IPS-15b (cell line): ENCODE measurements around the gene GOLGA5.
"Not testable (repeated sequence)": the region's sequence is repeated elsewhere in the genome, so short reads cannot be mapped to it uniquely, and the experiment has no call there.

Source experiments
- H3K27me3 ChIP-seq: one replicate; pipeline ENCODE4 v1.6.1; 2013; ENCODE audit warnings: low read length; ENCODE audit not compliant: control insufficient read depth, insufficient read depth
- H3K36me3 ChIP-seq: one replicate; pipeline ENCODE4 v1.6.1; 2013; ENCODE audit warnings: low read length; ENCODE audit not compliant: control insufficient read depth, insufficient read depth
- H3K4me1 ChIP-seq: one replicate; pipeline ENCODE4 v1.6.1; 2013; ENCODE audit warnings: mild to moderate bottlenecking, low read length; ENCODE audit not compliant: control insufficient read depth, insufficient read depth
- H3K4me3 ChIP-seq: one replicate; pipeline ENCODE4 v1.5.1; 2013; ENCODE audit warnings: low read depth, low read length
- H3K9ac ChIP-seq: one replicate; pipeline ENCODE4 v1.6.1; 2013; ENCODE audit warnings: low read depth, mild to moderate bottlenecking, low read length
- H3K9me3 ChIP-seq: one replicate; pipeline ENCODE4 v1.6.1; 2013; ENCODE audit warnings: mild to moderate bottlenecking, low read length; ENCODE audit not compliant: control insufficient read depth, insufficient read depth

The GOLGA5 gene

GRCh38 chr14:92759300-92759678, 34.8 kb upstream of the GOLGA5 start:
- H3K36me3 ChIP-seq = no peaks in the 10 kb centered on the region
- H3K9ac ChIP-seq = no peak overlapping the region
- no peaks in the 10 kb centered on the region for H3K9me3 ChIP-seq
- no peaks in the 10 kb centered on the region for H3K27me3 ChIP-seq
- H3K4me3 ChIP-seq = no peak overlapping the region
- no peaks in the 10 kb centered on the region for H3K4me1 ChIP-seq

DNA sequence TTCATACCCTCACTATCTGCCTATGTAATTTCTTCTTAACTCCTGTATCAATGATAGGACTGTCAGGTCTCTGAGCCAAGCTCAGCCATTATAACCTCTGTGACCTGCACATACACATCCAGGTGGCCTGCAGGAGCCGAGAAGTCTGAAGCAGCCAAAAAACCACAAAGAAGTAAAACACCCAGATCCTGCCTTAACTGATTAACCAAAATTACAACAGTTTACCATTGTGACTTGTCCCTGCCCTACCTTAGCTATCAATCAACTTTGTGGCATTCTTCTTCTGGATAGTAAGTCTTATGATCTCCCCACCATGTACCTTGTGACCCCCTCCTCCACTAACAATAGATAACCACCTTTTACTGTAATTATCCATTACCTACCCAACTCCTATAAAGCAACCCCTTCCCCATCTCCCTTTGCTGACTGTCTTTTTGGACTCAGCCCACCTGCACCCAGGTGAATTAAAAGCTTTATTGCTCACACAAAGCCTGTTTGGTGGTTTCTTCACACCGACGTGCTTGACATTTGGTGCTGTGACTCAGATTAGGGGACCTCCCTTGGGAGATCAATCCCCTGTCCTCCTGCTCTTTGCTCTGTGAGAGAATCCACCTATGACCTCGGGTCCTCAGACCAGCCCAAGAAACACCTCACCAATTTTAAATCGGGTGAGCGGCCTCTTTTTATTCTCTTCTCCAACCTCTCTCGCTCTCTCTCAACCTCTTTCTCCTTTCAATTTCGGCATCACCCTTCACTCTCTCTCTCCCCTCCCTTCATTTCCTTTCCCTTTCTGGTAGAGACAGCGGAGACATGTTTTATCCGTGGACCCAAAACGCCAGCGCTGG, 34.2 kb upstream of the GOLGA5 start:
- Histone ChIP-seq H3K4me3 (no peak overlapping the region), H3K27me3 (no peaks in the 10 kb centered on the region), H3K36me3 (no peaks in the 10 kb centered on the region), H3K9me3 (no peaks in the 10 kb centered on the region), H3K9ac (no peak overlapping the region), H3K4me1 (no peaks in the 10 kb centered on the region)

DNA sequence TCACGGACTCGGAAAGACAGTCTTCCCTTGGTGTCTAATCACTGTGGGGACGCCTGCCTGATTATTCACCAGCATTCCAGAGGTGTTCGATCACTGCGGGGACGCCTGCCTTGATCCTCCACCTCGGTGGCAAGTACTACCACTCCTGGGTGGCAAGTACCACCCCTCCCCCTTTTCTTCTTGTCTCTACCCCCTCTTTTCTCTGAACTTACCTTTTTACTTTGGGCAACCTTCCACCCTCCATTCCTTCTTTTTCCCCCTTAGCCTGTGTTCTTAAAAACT, 33.6 kb upstream of the GOLGA5 start:
- no peak overlapping the region for H3K9ac ChIP-seq
- no peaks in the 10 kb centered on the region for H3K9me3 ChIP-seq
- H3K4me3 ChIP-seq = no peak overlapping the region
- no peaks in the 10 kb centered on the region for H3K4me1 ChIP-seq
- no peaks in the 10 kb centered on the region for H3K36me3 ChIP-seq
- H3K27me3 ChIP-seq = no peaks in the 10 kb centered on the region

- not testable (repeated sequence) for H3K4me1 ChIP-seq, H3K4me3 ChIP-seq, H3K9ac ChIP-seq, H3K9me3 ChIP-seq, H3K36me3 ChIP-seq, H3K27me3 ChIP-seq
Observed at GRCh38 chr14:92763666-92764631, 30.2 kb upstream of the GOLGA5 start.

DNA sequence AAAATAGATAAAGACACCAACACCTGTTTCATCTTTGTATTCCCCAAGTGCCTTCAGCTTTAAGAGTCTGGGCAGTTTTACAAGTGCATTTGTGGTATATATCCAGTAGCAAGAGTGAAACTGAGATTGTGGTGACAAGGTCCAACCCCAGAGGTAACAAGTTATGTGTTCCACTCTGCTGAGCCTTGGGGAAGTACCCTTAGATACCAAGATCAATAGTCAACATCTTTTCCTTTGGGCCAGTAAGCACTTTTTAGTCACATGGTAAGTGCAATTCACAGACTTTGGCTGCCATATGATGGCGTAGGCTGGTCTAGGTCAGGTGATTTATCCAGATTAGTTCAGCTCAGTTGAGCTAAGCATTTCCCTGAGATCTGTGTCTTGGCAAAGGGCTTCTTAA, 25.9 kb upstream of the GOLGA5 start:
- H3K4me3 ChIP-seq, H3K36me3 ChIP-seq, H3K9me3 ChIP-seq, H3K9ac ChIP-seq, H3K27me3 ChIP-seq, H3K4me1 ChIP-seq: not testable (repeated sequence)

GRCh38 chr14:92768795-92769194, 25.3 kb upstream of the GOLGA5 start:
- H3K4me1 ChIP-seq = no peaks in the 10 kb centered on the region
- H3K9ac ChIP-seq = no peak overlapping the region

DNA sequence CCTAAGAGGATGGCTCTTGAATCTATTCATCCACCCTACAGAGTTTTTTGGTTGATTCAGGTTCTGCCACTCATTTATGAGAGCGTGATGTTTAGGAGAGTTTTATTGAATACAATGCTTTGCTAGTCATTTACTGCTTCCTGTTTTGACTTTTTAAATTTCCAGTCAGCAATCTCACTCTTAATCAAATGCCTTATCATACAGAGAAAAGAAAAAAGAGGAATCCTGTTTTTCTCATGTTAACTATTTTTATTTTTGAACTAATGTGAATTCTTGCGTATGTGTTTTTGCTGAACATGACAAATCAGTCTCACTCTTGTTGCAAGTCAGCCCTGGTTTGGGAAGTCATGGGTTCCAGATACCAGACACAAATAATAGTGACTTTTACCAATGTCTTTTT, 23.6 kb upstream of the GOLGA5 start:
- no peaks in the 10 kb centered on the region for H3K27me3 ChIP-seq
- no peaks in the 10 kb centered on the region for H3K9me3 ChIP-seq
- no peak overlapping the region for H3K9ac ChIP-seq
- no peak overlapping the region for H3K4me3 ChIP-seq
- H3K36me3 ChIP-seq = no peaks in the 10 kb centered on the region
- no peaks in the 10 kb centered on the region for H3K4me1 ChIP-seq

More at GRCh38 chr14:92768795-92769194, 25.3 kb upstream of the GOLGA5 start:
- Histone ChIP-seq H3K36me3 (no peaks in the 10 kb centered on the region), H3K27me3 (no peaks in the 10 kb centered on the region), H3K4me3 (no peak overlapping the region), H3K9me3 (no peaks in the 10 kb centered on the region)

DNA sequence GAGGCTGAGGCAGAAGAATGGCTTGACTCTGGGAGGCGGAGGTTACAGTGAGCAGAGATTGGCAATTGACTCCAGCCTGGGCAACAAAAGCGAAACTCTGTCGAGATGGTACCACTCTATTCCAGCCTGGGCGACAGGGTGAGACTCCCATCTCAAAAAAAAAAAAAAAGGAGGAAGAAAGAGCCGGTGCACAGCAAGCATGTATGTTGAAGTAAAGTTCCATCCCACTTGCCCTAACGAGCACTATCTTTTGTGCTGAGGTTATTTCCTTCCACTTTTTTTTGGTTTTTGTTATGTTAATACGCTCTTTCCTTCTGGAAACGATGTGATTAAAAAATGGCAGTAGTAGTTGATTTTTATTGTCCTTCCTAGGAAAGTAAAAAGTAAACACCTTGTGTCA, 19.5 kb upstream of the GOLGA5 start:
- Histone ChIP-seq H3K4me1 (no peaks in the 10 kb centered on the region), H3K4me3 (no peak overlapping the region), H3K9me3 (no peaks in the 10 kb centered on the region), H3K36me3 (no peaks in the 10 kb centered on the region), H3K27me3 (no peaks in the 10 kb centered on the region), H3K9ac (no peak overlapping the region)

DNA sequence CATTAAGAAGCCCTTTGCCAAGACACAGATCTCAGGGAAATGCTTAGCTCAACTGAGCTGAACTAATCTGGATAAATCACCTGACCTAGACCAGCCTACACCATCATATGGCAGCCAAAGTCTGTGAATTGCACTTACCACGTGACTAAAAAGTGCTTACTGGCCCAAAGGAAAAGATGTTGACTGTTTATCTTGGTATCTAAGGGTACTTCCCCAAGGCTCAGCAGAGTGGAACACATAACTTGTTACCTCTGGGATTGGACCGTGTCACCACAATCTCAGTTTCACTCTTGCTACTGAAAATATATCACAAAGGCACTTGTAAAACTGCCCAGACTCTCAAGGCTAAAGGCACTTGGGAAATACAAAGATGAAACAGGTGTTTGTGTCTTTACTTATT, 18.8 kb upstream of the GOLGA5 start:
- H3K27me3 ChIP-seq, H3K9ac ChIP-seq, H3K4me3 ChIP-seq, H3K9me3 ChIP-seq, H3K4me1 ChIP-seq, H3K36me3 ChIP-seq: not testable (repeated sequence)

DNA sequence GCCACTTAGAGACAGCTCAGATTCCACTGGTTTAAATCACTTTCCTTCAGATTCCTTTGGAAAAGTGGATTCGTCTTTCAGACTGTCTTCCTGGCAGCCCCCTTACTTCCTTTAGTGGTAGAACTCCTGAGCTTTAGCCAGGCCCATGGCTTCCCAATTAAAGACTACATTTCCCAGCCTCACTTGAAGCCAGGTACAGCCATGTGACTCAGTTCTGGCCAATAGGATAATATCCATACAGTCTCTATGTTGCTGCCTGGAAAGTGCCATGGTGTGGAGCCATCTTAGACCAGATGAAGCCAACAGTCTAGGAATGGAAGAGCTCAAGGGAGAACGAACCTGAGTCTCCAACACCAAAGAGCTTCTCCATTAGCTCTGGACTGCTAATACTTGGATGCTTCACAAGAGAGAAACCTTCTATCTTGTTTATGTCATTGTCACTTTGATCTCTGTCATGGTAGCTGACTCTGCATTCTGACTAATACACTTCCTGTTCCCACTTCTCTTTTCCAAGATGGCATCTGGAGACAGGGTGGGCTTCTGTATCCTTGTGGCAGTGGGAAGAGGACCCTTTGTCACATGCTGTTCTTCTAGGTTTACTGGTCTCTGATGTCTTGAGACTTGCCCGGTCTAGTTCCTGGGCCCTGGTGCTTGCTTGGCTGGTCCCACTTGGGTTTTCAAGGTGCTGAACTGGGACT, 15.1 kb upstream of the GOLGA5 start:
- H3K9ac ChIP-seq, H3K27me3 ChIP-seq, H3K4me3 ChIP-seq, H3K9me3 ChIP-seq, H3K4me1 ChIP-seq, H3K36me3 ChIP-seq: not testable (repeated sequence)

DNA sequence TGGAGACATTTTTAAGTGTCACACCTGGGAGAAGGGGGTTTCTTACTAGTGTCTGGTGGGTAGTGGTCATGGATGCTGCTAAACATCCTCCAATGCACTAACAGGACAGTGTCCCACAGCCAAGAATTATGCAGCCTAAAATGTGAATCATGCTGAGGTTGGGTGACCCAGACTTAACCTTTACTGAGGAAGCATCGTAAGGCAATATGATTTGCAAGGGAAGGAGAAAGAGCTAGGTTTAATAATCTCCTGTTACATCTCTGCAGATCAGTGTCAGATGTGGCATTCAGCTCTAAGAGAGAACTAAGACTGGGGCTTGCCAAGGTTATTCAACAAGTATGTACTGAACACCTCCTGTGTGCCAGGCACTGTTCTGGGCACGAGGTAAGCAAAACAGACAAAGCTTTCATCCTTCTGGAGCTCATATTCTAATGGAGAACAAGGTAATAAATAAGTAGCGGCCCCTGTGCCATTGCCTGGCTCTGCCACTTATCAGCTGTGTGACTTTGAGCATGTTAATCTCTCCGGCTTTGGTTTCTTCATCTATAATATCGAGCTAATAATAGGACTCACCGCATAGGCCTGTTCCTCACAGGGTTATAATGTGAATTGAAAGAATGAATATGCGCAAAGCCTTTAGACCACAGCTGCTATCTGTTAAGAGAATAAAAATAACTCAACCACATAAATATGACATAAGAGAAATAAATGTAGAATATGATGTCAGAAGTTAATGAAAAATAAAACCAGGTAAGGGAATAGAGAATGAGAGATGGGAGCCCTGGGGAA, 13.5 kb upstream of the GOLGA5 start:
- no peaks in the 10 kb centered on the region for H3K9me3 ChIP-seq
- no peak overlapping the region for H3K4me3 ChIP-seq
- H3K36me3 ChIP-seq = no peaks in the 10 kb centered on the region
- H3K27me3 ChIP-seq = no peaks in the 10 kb centered on the region
- H3K9ac ChIP-seq = no peak overlapping the region
- H3K4me1 ChIP-seq = no peaks in the 10 kb centered on the region
